PFSK-1 (cell line): ENCODE results near the gene INTS15.

Source experiments
- FOXP2 ChIP-seq: optimal IDR thresholded peaks from 2 replicates; pipeline ENCODE3; 2011; ENCODE audit warnings: borderline replicate concordance, control low read depth, inconsistent platforms; ENCODE audit not compliant: insufficient read depth; ENCODE audit errors: extremely low read length, extremely low read depth
- POLR2AphosphoS5 ChIP-seq: IDR thresholded peaks from 2 replicates; pipeline ENCODE4 v1.6.1; 2012; ENCODE audit warnings: low read depth, mild to moderate bottlenecking, control low read depth, low read length, moderate library complexity
- REST ChIP-seq, 2 experiments: IDR thresholded peaks; 2 replicates each; pipeline versions ENCODE4 v1.6.1 to v1.8.0; 2011 to 2012; ENCODE audit warnings: low read depth in 2 of 2, low read length in 2 of 2, control low read depth in 1 of 2, inconsistent platforms in 1 of 2, mild to moderate bottlenecking in 1 of 2, moderate library complexity in 1 of 2; ENCODE audit not compliant: insufficient read depth in 1 of 2
- SIN3A ChIP-seq: IDR thresholded peaks from 2 replicates; pipeline ENCODE4 v1.6.1; 2012; ENCODE audit warnings: mild to moderate bottlenecking, low read length, moderate library complexity, borderline replicate concordance; ENCODE audit not compliant: insufficient read depth
- TAF1 ChIP-seq: IDR thresholded peaks from 2 replicates; pipeline ENCODE4 v1.6.1; 2012; ENCODE audit warnings: low read length, control low read depth, borderline replicate concordance; ENCODE audit not compliant: insufficient read depth

INTS15 gene

GRCh38 chr7:6654113-6654841 is 64.5 kb downstream of the INTS15 start:
- TF ChIP-seq POLR2AphosphoS5 (no peak), TAF1 (no peak), SIN3A (no peak), REST (IDR thresholded peaks at IDR 0.05; ENCODE audit: insufficient read depth in 1 of 2, low read depth in 2 of 2, low read length in 2 of 2) (no peak), FOXP2 (no peak)

- TF ChIP-seq POLR2AphosphoS5 (no peak), SIN3A (no peak), TAF1 (no peak), REST (IDR thresholded peaks at IDR 0.05; ENCODE audit: insufficient read depth in 1 of 2, low read depth in 2 of 2, low read length in 2 of 2) (no peak), FOXP2 (no peak)
These were observed 65.2 kb downstream of the INTS15 start for GRCh38 chr7:6654842-6655610.

- TF ChIP-seq FOXP2: no peak
- TF ChIP-seq REST (IDR thresholded peaks at IDR 0.05; ENCODE audit: insufficient read depth in 1 of 2, low read depth in 2 of 2, low read length in 2 of 2): no peak
- no peak for TF ChIP-seq SIN3A
- TF ChIP-seq TAF1: no peak
- TF ChIP-seq POLR2AphosphoS5: no peak
These were observed 66.0 kb downstream of the INTS15 start for GRCh38 chr7:6655636-6656385.

- TF ChIP-seq FOXP2 (no peak), TAF1 (no peak), SIN3A (no peak), REST (IDR thresholded peaks at IDR 0.05; ENCODE audit: insufficient read depth in 1 of 2, low read depth in 2 of 2, low read length in 2 of 2) (no peak), POLR2AphosphoS5 (no peak)
These were observed 66.6 kb downstream of the INTS15 start for GRCh38 chr7:6656413-6656812.
